ENCODE results near the gene PARVA.
"Not testable (repeated sequence)": the region's sequence is repeated elsewhere in the genome, so short reads cannot be mapped to it uniquely, and the experiment has no call there.

Gene PARVA

GRCh38 chr11:12353534-12353933 lies 23.8 kb upstream of the PARVA start (continued):
- TF ChIP-seq, protein P1, sequence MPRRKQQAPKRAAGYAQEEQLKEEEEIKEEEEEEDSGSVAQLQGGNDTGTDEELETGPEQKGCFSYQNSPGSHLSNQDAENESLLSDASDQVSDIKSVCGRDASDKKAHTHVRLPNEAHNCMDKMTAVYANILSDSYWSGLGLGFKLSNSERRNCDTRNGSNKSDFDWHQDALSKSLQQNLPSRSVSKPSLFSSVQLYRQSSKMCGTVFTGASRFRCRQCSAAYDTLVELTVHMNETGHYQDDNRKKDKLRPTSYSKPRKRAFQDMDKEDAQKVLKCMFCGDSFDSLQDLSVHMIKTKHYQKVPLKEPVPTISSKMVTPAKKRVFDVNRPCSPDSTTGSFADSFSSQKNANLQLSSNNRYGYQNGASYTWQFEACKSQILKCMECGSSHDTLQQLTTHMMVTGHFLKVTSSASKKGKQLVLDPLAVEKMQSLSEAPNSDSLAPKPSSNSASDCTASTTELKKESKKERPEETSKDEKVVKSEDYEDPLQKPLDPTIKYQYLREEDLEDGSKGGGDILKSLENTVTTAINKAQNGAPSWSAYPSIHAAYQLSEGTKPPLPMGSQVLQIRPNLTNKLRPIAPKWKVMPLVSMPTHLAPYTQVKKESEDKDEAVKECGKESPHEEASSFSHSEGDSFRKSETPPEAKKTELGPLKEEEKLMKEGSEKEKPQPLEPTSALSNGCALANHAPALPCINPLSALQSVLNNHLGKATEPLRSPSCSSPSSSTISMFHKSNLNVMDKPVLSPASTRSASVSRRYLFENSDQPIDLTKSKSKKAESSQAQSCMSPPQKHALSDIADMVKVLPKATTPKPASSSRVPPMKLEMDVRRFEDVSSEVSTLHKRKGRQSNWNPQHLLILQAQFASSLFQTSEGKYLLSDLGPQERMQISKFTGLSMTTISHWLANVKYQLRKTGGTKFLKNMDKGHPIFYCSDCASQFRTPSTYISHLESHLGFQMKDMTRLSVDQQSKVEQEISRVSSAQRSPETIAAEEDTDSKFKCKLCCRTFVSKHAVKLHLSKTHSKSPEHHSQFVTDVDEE (CRISPR knock-in tag; IDR thresholded peaks at IDR 0.05), result no peak
- TF ChIP-seq ZNF8 (CRISPR knock-in tag; IDR thresholded peaks at IDR 0.05) (no peak), ZFP3 (CRISPR knock-in tag; IDR thresholded peaks at IDR 0.05) (no peak)
- TF ChIP-seq, protein P2, sequence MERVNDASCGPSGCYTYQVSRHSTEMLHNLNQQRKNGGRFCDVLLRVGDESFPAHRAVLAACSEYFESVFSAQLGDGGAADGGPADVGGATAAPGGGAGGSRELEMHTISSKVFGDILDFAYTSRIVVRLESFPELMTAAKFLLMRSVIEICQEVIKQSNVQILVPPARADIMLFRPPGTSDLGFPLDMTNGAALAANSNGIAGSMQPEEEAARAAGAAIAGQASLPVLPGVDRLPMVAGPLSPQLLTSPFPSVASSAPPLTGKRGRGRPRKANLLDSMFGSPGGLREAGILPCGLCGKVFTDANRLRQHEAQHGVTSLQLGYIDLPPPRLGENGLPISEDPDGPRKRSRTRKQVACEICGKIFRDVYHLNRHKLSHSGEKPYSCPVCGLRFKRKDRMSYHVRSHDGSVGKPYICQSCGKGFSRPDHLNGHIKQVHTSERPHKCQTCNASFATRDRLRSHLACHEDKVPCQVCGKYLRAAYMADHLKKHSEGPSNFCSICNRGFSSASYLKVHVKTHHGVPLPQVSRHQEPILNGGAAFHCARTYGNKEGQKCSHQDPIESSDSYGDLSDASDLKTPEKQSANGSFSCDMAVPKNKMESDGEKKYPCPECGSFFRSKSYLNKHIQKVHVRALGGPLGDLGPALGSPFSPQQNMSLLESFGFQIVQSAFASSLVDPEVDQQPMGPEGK (CRISPR knock-in tag; IDR thresholded peaks at IDR 0.05; ENCODE audit: borderline replicate concordance), result no peak

DNA sequence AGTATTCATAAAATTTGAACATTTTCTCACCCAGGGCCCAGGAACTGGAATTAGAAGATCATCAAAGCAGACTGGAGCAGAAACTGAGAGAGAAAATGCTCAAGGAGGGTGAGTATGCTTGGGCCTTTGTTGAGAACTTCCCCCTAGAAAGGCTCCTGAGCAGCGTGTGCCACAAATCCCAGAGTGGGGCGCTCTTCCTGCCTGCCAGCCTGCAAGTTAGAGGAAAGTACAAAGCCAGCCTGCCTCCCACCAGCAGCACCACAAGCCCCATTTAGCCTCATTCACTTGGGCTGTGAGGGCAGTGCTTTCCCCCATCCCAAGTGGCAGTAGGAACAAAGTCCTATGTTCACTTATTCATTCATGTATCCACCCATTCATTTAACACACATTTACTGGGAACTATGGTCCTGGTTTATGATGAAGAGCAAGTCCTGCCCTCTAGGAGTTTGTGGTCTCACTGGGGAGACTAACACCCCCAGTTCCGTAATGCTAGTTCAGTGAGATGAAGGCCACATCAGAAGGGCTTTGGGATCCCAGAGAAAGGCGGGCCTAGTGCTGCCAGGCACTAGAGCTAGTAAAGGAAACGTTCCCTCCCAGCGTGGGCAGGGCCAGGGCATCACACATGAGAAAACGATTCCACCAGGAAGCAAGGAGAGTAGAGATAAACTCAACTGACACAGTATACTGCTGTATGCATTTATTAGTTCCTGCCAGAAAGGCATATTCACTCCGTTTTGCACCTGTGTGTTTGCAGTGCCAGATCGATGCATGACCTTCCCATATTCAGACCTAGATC lies 22.4 kb upstream of the PARVA start:
- no peak for ATAC-seq
- TF ChIP-seq OSR1 (CRISPR knock-in tag; IDR thresholded peaks at IDR 0.05) (no peak), ZC3H10 (CRISPR knock-in tag; IDR thresholded peaks at IDR 0.05) (no peak), GLIS3 (CRISPR knock-in tag; IDR thresholded peaks at IDR 0.05) (no peak), ISL1 (CRISPR knock-in tag; IDR thresholded peaks at IDR 0.05) (no peak), ZFP30 (CRISPR knock-in tag; IDR thresholded peaks at IDR 0.05) (no peak), BACH2 (CRISPR knock-in tag; IDR thresholded peaks at IDR 0.05; ENCODE audit: borderline replicate concordance) (no peak), RARB (CRISPR knock-in tag; IDR thresholded peaks at IDR 0.05) (no peak), ESRRG (CRISPR knock-in tag; IDR thresholded peaks at IDR 0.05) (no peak), TOX (CRISPR knock-in tag; IDR thresholded peaks at IDR 0.05; ENCODE audit: borderline replicate concordance) (no peak), ZFP3 (CRISPR knock-in tag; IDR thresholded peaks at IDR 0.05) (no peak), TCF4 (CRISPR knock-in tag; IDR thresholded peaks at IDR 0.05; ENCODE audit: borderline replicate concordance) (no peak), CSDC2 (CRISPR knock-in tag; IDR thresholded peaks at IDR 0.05) (no peak), ARNTL (CRISPR knock-in tag; IDR thresholded peaks at IDR 0.05; ENCODE audit: borderline replicate concordance, low read depth) (no peak), PPARA (CRISPR knock-in tag; IDR thresholded peaks at IDR 0.05; ENCODE audit: borderline replicate concordance) (no peak), ZNF565 (CRISPR knock-in tag; conservative IDR thresholded peaks at IDR 0.05; ENCODE audit: low read depth) (no peak), ZNF70 (CRISPR knock-in tag; IDR thresholded peaks at IDR 0.05) (no peak)
- TF ChIP-seq, protein P3, sequence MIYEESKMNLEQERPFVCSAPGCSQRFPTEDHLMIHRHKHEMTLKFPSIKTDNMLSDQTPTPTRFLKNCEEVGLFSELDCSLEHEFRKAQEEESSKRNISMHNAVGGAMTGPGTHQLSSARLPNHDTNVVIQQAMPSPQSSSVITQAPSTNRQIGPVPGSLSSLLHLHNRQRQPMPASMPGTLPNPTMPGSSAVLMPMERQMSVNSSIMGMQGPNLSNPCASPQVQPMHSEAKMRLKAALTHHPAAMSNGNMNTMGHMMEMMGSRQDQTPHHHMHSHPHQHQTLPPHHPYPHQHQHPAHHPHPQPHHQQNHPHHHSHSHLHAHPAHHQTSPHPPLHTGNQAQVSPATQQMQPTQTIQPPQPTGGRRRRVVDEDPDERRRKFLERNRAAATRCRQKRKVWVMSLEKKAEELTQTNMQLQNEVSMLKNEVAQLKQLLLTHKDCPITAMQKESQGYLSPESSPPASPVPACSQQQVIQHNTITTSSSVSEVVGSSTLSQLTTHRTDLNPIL (CRISPR knock-in tag; IDR thresholded peaks at IDR 0.05; ENCODE audit: low read depth), result no peak
- TF ChIP-seq, protein P1 (CRISPR knock-in tag; IDR thresholded peaks at IDR 0.05), result no peak

GRCh38 chr11:12356944-12357655 lies 20.3 kb upstream of the PARVA start:
- TF ChIP-seq ZFP30 (CRISPR knock-in tag; IDR thresholded peaks at IDR 0.05) (no peak), ZNF70 (CRISPR knock-in tag; IDR thresholded peaks at IDR 0.05) (no peak), ZNF8 (CRISPR knock-in tag; IDR thresholded peaks at IDR 0.05) (no peak), GLIS3 (CRISPR knock-in tag; IDR thresholded peaks at IDR 0.05) (no peak), CSDC2 (CRISPR knock-in tag; IDR thresholded peaks at IDR 0.05) (no peak), TCF4 (CRISPR knock-in tag; IDR thresholded peaks at IDR 0.05; ENCODE audit: borderline replicate concordance) (no peak), BACH2 (CRISPR knock-in tag; IDR thresholded peaks at IDR 0.05; ENCODE audit: borderline replicate concordance) (no peak), OSR1 (CRISPR knock-in tag; IDR thresholded peaks at IDR 0.05) (no peak), ZNF565 (CRISPR knock-in tag; conservative IDR thresholded peaks at IDR 0.05; ENCODE audit: low read depth) (no peak), ESRRG (CRISPR knock-in tag; IDR thresholded peaks at IDR 0.05) (no peak), ARNTL (CRISPR knock-in tag; IDR thresholded peaks at IDR 0.05; ENCODE audit: borderline replicate concordance, low read depth) (no peak), RARB (CRISPR knock-in tag; IDR thresholded peaks at IDR 0.05) (no peak)
- TF ChIP-seq, protein P3 (CRISPR knock-in tag; IDR thresholded peaks at IDR 0.05; ENCODE audit: low read depth), result no peak
- TF ChIP-seq, protein P2 (CRISPR knock-in tag; IDR thresholded peaks at IDR 0.05; ENCODE audit: borderline replicate concordance), result no peak
- ATAC-seq, result no peak

DNA sequence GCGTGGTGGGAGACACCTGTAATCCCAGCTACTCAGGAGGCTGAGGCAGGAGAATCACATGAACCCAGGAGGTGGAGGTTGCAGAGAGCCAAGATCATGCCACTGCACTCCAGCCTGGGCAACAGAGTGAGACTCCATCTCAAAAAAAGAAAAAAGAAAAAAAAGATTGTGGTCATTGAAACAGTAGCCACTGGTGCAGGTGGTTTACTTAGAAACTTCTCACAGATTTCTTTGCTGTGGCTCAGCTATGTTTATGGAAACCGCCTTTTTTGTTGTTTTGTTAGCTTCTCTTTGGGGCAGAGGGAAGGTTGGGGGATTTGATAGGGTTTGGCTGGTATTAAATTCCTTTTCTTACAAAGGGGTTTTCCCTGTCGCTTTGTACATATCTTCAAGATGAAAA lies 19.7 kb upstream of the PARVA start:
- not testable (repeated sequence) for ATAC-seq
